ENCODE results near the gene PPP1R17. TPM values are rescaled to one million over a fixed set of nuclear protein-coding genes. Genes with fewer than 3 reads are reported as not detected.

PPP1R17 gene
- total RNA-seq (under 1 TPM in 2 of 7 donors, not detected in 5; 0.11 to 0.38 TPM), polyA plus RNA-seq (not detected)
- long read RNA-seq, donor 1 = 0 reads
- long read RNA-seq, donor 2 = 0 reads
- long read RNA-seq, donor 3 = 0 reads

DNA sequence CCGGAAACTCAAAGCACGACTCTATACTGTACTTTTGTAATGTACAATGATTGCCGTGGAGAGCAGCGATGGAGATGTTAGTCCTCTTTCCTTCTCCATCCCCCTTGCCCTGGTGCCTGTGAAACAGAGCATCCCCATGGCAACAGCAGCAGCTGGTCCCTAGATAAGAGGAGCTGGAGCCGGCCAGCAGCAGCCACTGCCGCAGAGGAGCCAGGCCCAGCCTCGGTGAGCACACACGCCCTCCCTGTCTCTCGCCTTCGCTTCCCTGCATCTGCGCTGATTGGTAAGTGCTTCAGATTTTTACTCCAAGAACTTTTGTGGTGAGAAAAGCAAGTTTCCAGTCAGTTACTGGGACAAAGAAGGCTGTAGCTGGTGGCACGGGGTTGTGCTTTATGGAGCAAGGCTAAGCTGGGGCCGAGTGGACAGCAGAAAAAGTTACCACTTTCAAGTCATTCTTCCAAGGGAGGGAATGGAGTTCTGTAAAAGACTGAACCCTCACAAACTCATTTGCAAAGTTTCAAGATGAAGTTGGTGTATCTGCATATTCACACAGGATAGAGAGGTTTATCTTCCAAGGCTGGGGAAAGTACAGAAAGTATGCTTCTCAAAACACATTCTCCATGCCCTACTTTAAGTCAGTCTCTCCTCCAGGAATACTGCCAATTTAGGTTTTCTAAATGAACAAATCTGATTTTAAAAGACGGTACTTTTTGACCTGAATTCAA lies at the start of gene PPP1R17:
Gene PPP1R17 (plus strand): TSS at position 192 of the 725 bp plus-strand sequence. CDS start 5,227 bp downstream, outside the sequence.
- no peaks in the 10 kb centered on the region for H3K4me1 ChIP-seq (ENCODE audit: insufficient read depth)
- no peak within 1 kb of the TSS for H3K27ac ChIP-seq
- no peak for DNase-seq
- no peaks in the 10 kb centered on the region for H3K36me3 ChIP-seq
- H3K9me3 ChIP-seq = no peaks in the 10 kb centered on the region
- H3K4me3 ChIP-seq = no peak within 1 kb of the TSS
- TF ChIP-seq EP300 (IDR thresholded peaks at IDR 0.05) = no peak
- no peak for TF ChIP-seq CTCF (IDR thresholded peaks at IDR 0.05)
- no peak for TF ChIP-seq POLR2A (IDR thresholded peaks at IDR 0.05)
- H3K27me3 ChIP-seq = no peaks in the 10 kb centered on the region
- intact Hi-C loops (cut with DNase I) = no loop called here
- 19 to 27% (median 19%) methylated on average over 14 of the region's 14 CpGs for WGBS, 3 donors

- no peaks in the 10 kb centered on the region for H3K9me3 ChIP-seq
- no peak overlapping the region for H3K27ac ChIP-seq
- TF ChIP-seq EP300 (IDR thresholded peaks at IDR 0.05) (no peak), CTCF (IDR thresholded peaks at IDR 0.05) (no peak), POLR2A (IDR thresholded peaks at IDR 0.05) (no peak)
- intact Hi-C loops (cut with DNase I) = no loop called here
- 73 to 77% (median 77%) methylated on average over 3 of the region's 3 CpGs for WGBS, 3 donors
- H3K4me3 ChIP-seq = no peak overlapping the region
- H3K27me3 ChIP-seq = no peaks in the 10 kb centered on the region
- DNase-seq = no peak
- H3K4me1 ChIP-seq (ENCODE audit: insufficient read depth) = no peaks in the 10 kb centered on the region
- no peaks in the 10 kb centered on the region for H3K36me3 ChIP-seq
These were observed 46.6 kb upstream of the PPP1R17 start for GRCh38 chr7:31640381-31640780.

GRCh38 chr7:31642681-31643115 lies 44.3 kb upstream of the PPP1R17 start:
- Histone ChIP-seq H3K27me3 (no peaks in the 10 kb centered on the region), H3K4me3 (no peak overlapping the region), H3K36me3 (no peaks in the 10 kb centered on the region), H3K9me3 (no peaks in the 10 kb centered on the region), H3K27ac (no peak overlapping the region), H3K4me1 (ENCODE audit: insufficient read depth) (no peaks in the 10 kb centered on the region)
- WGBS, 3 donors = 52 to 60% (median 58%) methylated on average over 5 of the region's 5 CpGs
- DNase-seq = no peak
- intact Hi-C loops (cut with DNase I) = no loop called here
- TF ChIP-seq POLR2A (IDR thresholded peaks at IDR 0.05) (no peak), EP300 (IDR thresholded peaks at IDR 0.05) (no peak), CTCF (IDR thresholded peaks at IDR 0.05) (no peak)

- WGBS, 3 donors = 87 to 92% (median 89%) methylated on average over 4 of the region's 4 CpGs
- Histone ChIP-seq H3K4me3 (no peak overlapping the region), H3K9me3 (no peaks in the 10 kb centered on the region), H3K4me1 (ENCODE audit: insufficient read depth) (no peaks in the 10 kb centered on the region), H3K36me3 (no peaks in the 10 kb centered on the region), H3K27ac (no peak overlapping the region), H3K27me3 (no peaks in the 10 kb centered on the region)
- no peak for DNase-seq
- intact Hi-C loops (cut with DNase I) = no loop called here
- TF ChIP-seq CTCF (IDR thresholded peaks at IDR 0.05) (no peak), EP300 (IDR thresholded peaks at IDR 0.05) (no peak), POLR2A (IDR thresholded peaks at IDR 0.05) (no peak)
These were observed 40.1 kb upstream of the PPP1R17 start for GRCh38 chr7:31646942-31647341.
